H1 (cell line): ENCODE measurements around the gene NDC1. TPM values are rescaled to one million over a fixed set of nuclear protein-coding genes. Genes with fewer than 3 reads are reported as not detected.

Experiments used
- MAFK ChIP-seq: IDR thresholded peaks from 2 replicates; pipeline ENCODE4 v1.6.1; 2012; ENCODE audit warnings: low read depth, mild to moderate bottlenecking, improper control_type of control experiment, low read length
- RAD21 ChIP-seq, 2 experiments: IDR thresholded peaks in 1 of 2; conservative IDR thresholded peaks in 1 of 2; 2 replicates each; pipeline ENCODE4 v1.6.1; 2011; ENCODE audit warnings: low read depth in 2 of 2, low read length in 2 of 2, improper control_type of control experiment in 1 of 2, inconsistent platforms in 1 of 2, mild to moderate bottlenecking in 1 of 2, moderate library complexity in 1 of 2
- RNF2 ChIP-seq: fragments of 200-900, 300-1000 bp; sonication (generic); IDR thresholded peaks from 2 replicates; pipeline ENCODE4 v1.7.1; 2016; ENCODE audit warnings: borderline replicate concordance, low read depth, mild to moderate bottlenecking, antibody characterized with exemption, low read length; ENCODE audit not compliant: poor library complexity, severe bottlenecking; ENCODE audit errors: missing control alignments
- polyA plus RNA-seq, 7 experiments: library from polyadenylated mRNA; depleted of rRNA in 3 of 7; stranded (reverse) in 5 of 7; unstranded in 2 of 7; fragments of >200 nt in 5 of 7; fragments of 200-250 nt in 2 of 7; gene quantifications; 1 replicate in 5 of 7; 2 replicates in 1 of 7; 4 replicates in 1 of 7; pipeline versions ENCODE4 v1.2.1 to v1.2.3, GENCODE V29; 2011 to 2013; ENCODE audit warnings: missing spikeins in 2 of 7, mixed read lengths in 2 of 7
- total RNA-seq: library from RNA; stranded (reverse); fragmentation: NEBNext Ultra II Directional; extraction: Animal tissue kit (Norgen Biotek cat#: 25700); gene quantifications from 2 replicates; pipeline ENCODE4 v1.2.1, GENCODE V29; 2021

The NDC1 gene
- total and polyA plus RNA-seq, 2 of the 8 experiments (the other 6 are each of a cell fraction or from before 2014, with no cell fraction given) = 62.9 to 66.1 TPM

GRCh38 chr1:53811414-53811851 is 26.7 kb downstream of the NDC1 start (continued):
- TF ChIP-seq RNF2 (no peak), RAD21 (IDR thresholded peaks at IDR 0.05 in 1 of 2, conservative IDR thresholded peaks at IDR 0.05 in 1 of 2; ENCODE audit: low read depth in 2 of 2, low read length in 2 of 2) (peak in 1 of 2 experiments; percentile 27; a peak in 2 of 4 replicates), MAFK (peak; percentile 43; the same call in 1 of the 2 replicates)
